ENCODE data around the gene GPSM1.
"Not testable (repeated sequence)": the region's sequence is repeated elsewhere in the genome, so short reads cannot be mapped to it uniquely, and the experiment has no call there.

Gene GPSM1

DNA sequence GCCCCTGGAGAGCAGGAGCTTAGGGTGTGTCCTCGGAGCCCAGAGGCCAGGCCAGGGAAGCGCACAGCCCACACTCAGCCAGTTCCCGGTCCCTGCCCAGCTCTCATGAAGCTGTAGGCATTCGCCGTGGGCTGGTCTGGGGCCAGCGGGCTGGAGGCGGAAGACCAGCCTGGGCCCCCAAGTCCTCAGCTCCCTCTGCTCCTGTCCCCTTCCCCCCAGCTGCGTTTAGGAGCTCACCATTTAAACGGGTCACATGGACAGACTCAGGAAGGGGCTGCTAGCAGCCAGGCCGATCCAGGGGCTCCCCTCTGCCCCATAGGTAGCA, 18.8 kb downstream of the GPSM1 start:
- Mint-ChIP-seq H3K27me3 (peaks cover 32% of the 10 kb centered on the region), H3K9me3 (no peaks in the 10 kb centered on the region), H3K4me1 (no peaks in the 10 kb centered on the region), H3K36me3 (no peaks in the 10 kb centered on the region), H3K27ac (no peak overlapping the region), H3K4me3 (no peak overlapping the region)
- ATAC-seq, result no peak

DNA sequence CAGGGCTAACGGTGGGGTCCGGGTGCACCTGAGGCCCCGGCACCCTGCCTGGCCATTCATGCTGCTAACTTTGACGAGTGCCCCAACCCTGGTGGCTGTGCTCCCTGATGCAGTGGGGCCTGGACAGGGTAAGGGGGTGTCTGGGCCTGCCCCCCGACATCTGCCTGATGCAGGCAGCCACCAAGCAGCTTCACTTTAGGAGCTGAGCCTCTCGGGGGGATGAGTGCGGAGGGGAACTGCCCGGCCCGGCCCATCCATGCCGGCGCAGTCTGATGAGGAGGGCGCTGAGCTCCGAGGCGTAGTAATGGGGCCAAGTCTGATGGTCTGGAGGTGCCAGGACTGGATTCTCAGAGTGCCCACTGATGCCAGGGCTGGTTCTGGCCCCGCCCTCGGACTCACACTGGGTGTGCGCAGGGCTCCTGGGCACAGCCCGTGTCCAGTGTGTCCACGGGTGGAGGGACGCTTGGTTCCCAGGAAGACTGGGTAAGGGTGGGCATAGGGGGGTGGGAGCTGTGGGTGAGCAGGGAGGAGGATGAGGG, 19.7 kb downstream of the GPSM1 start:
- no peak for ATAC-seq
- Mint-ChIP-seq H3K27me3 (peaks cover 32% of the 10 kb centered on the region), H3K4me3 (no peak overlapping the region), H3K27ac (no peak overlapping the region), H3K4me1 (no peaks in the 10 kb centered on the region), H3K36me3 (no peaks in the 10 kb centered on the region), H3K9me3 (no peaks in the 10 kb centered on the region)

DNA sequence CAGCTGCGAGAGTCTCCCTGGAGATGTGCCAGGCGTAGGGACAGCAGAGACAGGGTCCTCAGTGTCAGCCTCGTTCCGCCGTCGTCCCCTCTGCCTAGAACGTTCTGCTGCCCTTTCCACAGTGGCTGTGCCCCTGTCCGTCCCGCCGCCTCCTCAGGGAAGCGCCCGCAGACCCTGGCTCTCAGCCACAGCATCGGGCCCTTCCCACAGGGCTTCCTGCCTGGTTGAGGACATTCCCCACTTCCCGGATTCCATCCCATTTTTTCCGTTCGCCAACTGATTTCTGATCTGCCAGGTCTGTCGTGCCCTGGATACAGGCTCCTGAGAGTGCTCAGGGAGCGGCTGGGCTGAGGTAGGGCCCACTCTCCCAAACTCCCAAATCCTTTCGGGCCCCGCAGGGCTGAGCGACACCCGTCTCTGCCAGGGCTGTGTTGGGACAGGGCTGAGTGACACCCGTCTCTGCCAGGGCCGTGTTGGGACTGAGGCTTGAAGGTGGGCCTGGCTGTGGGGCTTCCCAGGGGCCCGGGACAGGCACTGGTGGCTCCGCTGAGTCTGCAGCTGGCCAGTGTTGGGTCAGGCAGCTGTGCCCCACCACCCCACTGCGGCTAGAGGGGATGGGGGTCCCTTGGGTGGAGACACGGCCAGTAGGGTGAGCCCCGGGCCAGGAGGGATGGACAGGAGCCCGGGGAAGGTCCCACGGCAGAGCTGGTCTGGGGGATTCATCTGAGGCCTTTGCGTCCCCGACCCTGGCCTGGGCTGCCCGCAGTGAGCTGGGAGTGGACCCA, 20.3 kb downstream of the GPSM1 start:
- Mint-ChIP-seq H3K27me3 (peaks cover 37% of the 10 kb centered on the region), H3K9me3 (no peaks in the 10 kb centered on the region), H3K36me3 (no peaks in the 10 kb centered on the region), H3K27ac (no peak overlapping the region), H3K4me1 (no peaks in the 10 kb centered on the region), H3K4me3 (no peak overlapping the region)
- ATAC-seq, result no peak

DNA sequence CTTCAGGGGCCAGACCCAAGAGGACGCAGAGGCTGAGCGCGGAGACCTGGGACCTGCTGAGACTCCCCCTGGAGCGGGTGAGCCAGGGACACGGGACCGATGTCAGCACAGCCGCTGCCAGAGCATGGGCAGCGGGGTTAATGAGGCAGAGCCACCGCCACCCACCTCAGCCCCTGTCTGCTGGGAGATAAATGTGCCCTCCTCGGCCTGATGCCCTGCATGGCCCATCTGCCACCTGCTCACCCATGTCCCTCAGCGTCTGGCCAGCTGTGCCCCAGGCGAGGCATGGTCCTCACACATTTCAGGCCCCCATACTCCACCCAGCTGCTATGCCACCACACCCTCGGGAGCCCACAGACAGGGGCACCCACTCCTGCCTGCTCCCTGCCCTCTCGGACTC, 21.4 kb downstream of the GPSM1 start:
- no peak overlapping the region for H3K4me3 Mint-ChIP-seq
- H3K9me3 Mint-ChIP-seq, result no peaks in the 10 kb centered on the region
- ATAC-seq, result no peak
- H3K4me1 Mint-ChIP-seq, result no peaks in the 10 kb centered on the region
- H3K27me3 Mint-ChIP-seq, result peaks cover 47% of the 10 kb centered on the region
- H3K27ac Mint-ChIP-seq, result no peak overlapping the region
- H3K36me3 Mint-ChIP-seq, result no peaks in the 10 kb centered on the region

DNA sequence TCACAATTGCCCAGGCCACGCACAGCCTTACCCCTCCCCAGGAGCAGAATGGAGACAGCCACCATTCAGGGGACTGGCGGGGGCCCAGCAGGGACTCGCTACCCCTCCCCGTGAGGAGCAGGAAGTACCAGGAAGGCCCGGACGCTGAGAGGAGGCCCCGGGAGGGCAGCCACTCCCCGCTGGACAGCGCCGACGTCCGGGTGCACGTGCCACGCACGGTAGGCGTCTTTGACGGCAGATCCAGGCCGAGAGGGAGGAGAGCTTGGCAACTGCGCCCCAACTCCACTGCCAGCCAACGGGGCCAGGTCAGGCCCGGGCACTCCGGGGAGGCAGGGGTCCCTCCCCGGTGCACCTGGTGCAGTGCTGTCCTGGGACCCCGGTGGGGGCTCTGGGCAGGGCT, 22.2 kb downstream of the GPSM1 start:
- H3K27me3 Mint-ChIP-seq, result peaks cover 54% of the 10 kb centered on the region
- no peak overlapping the region for H3K27ac Mint-ChIP-seq
- no peaks in the 10 kb centered on the region for H3K4me1 Mint-ChIP-seq
- H3K4me3 Mint-ChIP-seq, result no peak overlapping the region
- no peak for ATAC-seq
- no peaks in the 10 kb centered on the region for H3K9me3 Mint-ChIP-seq
- no peaks in the 10 kb centered on the region for H3K36me3 Mint-ChIP-seq

DNA sequence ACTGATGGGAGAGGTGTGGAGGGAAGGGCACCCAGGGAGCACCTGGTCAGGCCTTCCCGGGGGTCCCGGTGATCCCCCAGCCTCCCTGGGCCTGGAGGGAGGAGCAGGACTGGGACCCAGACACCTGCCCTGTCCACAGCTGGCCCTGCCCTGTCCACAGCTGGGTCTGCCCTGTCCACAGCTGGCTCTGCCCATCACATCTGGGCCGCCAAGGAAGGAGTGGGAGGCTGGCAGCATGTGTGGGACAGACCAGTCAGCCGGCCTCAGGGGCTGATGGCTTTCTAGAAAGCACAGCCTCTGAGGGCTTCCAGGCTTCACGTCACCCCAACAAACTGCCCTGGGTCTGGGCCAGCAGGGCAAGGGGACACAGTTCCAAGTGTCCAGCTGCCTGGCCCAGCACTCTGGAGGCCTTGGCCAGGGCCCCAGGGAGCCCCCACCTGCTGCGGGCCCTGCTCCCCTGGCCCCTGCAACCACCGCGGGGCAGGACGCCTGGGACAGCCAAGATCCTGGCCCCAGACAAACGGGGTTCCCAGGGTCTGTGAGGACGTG, 24.0 kb downstream of the GPSM1 start:
- Mint-ChIP-seq H3K4me1 (no peaks in the 10 kb centered on the region), H3K36me3 (no peaks in the 10 kb centered on the region), H3K27me3 (peaks cover 50% of the 10 kb centered on the region), H3K9me3 (no peaks in the 10 kb centered on the region), H3K4me3 (no peak overlapping the region), H3K27ac (no peak overlapping the region)
- ATAC-seq, result no peak

DNA sequence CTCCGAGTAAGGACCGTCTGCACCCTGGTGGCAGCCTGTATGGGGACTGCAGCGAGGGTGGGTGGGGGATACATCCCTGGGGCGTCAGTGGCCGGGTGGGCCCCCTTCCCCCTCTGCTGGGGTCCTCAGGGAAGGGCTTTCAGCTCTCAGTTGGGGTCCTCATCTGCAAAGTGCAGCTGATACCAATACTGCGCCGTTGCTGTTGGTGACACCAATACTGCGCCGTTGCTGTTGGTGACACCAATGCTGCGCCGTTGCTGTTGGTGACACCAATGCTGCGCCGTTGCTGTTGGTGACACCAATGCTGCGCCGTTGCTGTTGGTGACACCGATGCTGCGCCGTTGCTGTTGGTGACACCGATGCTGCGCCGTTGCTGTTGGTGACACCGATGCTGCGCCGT, 24.5 kb downstream of the GPSM1 start:
- not testable (repeated sequence) for H3K27ac Mint-ChIP-seq, H3K9me3 Mint-ChIP-seq, ATAC-seq, H3K4me1 Mint-ChIP-seq, H3K4me3 Mint-ChIP-seq, H3K36me3 Mint-ChIP-seq
- H3K27me3 Mint-ChIP-seq, result peaks cover 48% of the 10 kb centered on the region

DNA sequence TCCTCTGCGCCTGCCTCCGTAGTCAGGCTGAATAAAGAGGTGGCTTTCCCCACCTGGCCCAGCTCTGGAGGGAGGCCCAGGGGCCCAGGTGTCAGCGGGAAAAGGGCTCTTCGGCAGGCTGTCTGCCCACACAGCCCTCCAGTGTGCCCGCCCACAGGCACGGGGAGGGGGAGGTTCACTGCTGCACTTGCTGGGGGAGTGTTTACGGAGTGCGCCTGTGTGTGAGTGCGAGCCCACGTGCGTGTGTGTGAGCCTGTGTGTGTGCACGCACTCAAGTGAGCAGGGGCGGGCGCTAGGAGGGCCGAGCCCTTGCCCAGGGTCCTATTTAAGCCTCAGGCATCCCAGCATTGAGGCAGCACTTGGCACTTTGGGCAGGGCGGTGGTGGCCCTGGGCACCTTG, 25.3 kb downstream of the GPSM1 start:
- H3K4me1 Mint-ChIP-seq, result no peaks in the 10 kb centered on the region
- H3K36me3 Mint-ChIP-seq, result no peaks in the 10 kb centered on the region

DNA sequence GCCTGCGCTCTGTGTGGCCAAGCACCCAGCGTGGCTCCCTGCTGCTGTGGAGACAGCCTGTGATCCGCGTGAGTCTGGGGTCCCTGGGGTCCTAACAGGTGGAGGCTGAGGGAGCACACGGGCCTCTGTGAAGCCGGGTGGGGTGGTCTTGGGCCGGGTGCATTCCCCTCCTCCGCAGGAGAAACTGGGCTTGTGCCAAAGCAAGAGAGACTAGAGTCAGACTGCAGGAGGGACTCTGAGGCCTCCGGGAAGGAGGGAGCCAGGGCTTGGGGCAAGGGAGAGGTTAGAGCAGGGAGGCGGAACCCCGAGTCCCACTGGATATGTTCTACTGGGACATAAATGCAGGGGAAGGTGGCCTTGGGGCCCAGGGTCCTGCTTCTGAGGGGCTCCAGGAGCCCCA, 25.7 kb downstream of the GPSM1 start:
- Mint-ChIP-seq H3K9me3 (no peaks in the 10 kb centered on the region), H3K4me3 (no peak overlapping the region), H3K27ac (no peak overlapping the region), H3K36me3 (no peaks in the 10 kb centered on the region), H3K27me3 (peaks cover 36% of the 10 kb centered on the region), H3K4me1 (no peaks in the 10 kb centered on the region)
- no peak for ATAC-seq

More for the DNA sequence above, 25.3 kb downstream of the GPSM1 start:
- Mint-ChIP-seq H3K4me3 (no peak overlapping the region), H3K27ac (no peak overlapping the region), H3K9me3 (no peaks in the 10 kb centered on the region), H3K27me3 (peaks cover 40% of the 10 kb centered on the region)
- ATAC-seq, result no peak

DNA sequence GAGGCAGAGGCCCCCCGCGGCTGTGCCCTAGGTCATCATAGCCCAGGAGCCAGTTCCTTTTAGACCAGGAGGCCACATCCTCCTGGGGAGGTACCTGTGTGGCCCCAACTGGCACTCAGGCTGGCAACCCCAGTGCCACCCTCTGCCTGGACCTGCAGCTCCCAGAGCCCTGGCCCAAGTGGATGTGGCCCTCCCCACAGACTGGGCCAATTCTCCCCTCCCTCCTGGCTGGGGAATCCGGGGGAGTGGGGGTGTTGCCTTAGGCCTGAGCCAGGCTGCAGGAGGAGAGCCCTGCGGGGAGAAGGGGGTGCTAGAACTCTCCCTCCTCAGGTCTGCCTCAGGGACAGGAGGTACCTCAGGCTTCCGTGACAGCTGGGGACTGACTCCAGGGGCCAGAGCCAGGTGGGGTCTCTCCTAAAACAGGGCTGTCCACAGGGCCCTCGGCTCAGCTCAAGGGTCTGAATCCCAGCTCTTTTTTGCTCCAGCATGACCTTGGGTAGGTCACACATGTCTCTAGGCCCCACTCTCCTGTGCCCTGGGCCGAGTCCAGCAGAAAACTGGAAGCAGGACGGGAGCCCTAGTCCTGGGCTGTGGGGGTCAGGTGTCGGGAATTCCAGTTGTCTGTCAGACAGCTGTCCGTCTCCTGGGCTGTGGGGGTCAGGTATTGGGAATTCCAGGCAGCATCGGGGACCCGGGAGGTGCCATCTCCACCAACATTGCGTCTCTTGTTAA, 26.6 kb downstream of the GPSM1 start:
- Mint-ChIP-seq H3K27me3 (peaks cover 36% of the 10 kb centered on the region), H3K4me1 (no peaks in the 10 kb centered on the region), H3K27ac (no peak overlapping the region)

DNA sequence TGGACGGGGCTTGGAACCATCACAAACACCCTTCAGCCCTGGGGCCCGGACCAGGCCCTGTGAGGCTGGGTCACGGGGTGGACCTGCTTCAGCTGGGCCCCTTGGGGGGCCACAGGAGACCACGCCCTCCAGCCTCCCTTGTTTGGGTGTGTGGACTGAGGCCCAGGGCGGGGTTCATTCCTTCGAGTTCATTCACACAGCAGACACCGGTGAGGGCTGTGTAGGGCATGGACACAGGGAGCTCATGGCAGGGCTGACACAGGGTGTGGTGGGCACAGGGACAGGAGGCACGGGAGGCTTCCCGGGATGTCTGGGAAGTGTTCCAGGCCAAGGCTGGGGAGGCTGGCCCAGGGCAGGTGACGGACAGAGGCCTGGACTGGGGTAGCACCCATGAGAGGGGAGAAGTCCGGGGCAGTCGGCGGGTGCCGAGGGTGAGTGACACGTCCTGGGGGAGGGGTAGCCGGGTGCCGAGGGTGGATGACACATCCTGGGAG, 27.3 kb downstream of the GPSM1 start:
- H3K27me3 Mint-ChIP-seq, result peaks cover 36% of the 10 kb centered on the region

More for the DNA sequence above, 26.6 kb downstream of the GPSM1 start:
- no peak for ATAC-seq
- Mint-ChIP-seq H3K36me3 (no peaks in the 10 kb centered on the region), H3K9me3 (no peaks in the 10 kb centered on the region), H3K4me3 (no peak overlapping the region)

DNA sequence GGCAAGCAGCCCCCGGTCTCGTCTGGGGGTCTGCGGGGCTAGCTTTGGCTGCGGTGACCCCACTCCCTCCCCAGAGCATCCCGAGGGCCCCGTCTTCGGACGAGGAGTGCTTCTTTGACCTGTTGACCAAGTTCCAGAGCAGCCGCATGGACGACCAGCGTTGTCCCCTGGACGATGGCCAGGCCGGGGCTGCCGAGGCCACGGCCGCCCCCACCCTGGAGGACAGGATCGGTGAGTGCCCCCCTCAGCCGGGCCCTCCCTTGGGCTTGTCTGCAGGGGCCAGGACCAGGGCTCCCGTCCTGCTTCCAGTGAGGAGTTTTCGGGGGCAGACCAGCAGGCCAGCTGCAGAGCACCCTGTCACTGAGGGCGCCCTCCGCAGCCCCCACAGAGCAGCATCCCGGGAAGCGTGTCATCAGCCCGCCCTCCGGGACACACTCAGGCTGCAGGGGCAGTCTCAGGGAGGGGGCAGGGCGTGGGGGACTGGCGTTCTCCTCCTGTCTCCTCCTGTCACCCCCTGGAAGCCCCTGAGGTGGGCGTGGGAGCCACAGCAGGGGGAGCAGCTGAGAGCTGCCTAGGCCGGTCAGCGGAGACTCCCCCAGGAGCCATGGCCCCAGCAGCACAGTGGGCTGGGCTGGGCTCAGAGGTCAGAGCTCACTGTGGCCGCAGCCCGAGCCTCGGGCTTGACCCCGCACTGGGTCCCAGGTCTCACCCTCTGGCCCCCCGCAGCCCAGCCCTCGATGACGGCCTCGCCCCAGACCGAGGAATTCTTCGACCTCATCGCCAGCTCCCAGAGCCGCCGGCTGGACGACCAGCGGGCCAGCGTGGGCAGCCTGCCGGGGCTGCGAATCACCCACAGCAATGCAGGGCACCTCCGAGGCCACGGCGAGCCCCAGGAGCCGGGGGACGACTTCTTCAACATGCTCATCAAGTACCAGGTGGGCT, 28.5 kb downstream of the GPSM1 start:
- Mint-ChIP-seq H3K27ac (no peak overlapping the region), H3K4me3 (no peak overlapping the region), H3K4me1 (no peaks in the 10 kb centered on the region), H3K27me3 (peaks cover 28% of the 10 kb centered on the region), H3K9me3 (no peaks in the 10 kb centered on the region), H3K36me3 (peaks cover 9% of the 10 kb centered on the region)
- ATAC-seq, result no peak

More for the DNA sequence above, 27.3 kb downstream of the GPSM1 start:
- Mint-ChIP-seq H3K4me3 (no peak overlapping the region), H3K9me3 (no peaks in the 10 kb centered on the region), H3K36me3 (no peaks in the 10 kb centered on the region), H3K27ac (no peak overlapping the region), H3K4me1 (no peaks in the 10 kb centered on the region)
- ATAC-seq, result no peak

DNA sequence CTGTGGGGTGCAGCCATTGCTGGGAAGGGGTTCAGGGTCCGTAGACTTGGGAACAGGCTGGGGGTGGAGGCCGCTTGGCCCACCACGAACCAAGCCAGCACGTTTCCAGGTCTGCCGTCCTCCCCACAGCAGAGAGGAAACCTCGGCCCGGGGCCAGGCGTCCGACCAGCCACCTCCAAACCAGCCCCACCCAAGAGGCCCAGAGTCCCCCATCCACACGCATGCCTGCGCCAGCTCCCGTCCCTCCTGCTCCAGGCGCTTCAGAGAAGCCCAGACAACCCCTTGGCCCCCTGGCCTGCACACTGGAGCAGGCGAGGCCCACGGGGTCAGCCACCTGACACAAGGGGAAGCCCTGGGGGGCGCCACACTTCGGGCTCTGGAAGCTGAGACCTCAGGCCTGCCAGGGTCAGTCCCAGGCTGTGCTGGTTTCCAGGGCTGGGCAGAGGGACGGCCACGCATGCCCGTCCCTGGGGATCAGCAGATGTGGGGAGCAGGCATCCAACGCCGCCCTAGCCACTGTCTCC, 29.9 kb downstream of the GPSM1 start:
- Mint-ChIP-seq H3K27ac (no peak overlapping the region), H3K4me1 (peaks cover under 1% of the 10 kb centered on the region), H3K9me3 (no peaks in the 10 kb centered on the region), H3K4me3 (no peak overlapping the region), H3K36me3 (peaks cover 18% of the 10 kb centered on the region), H3K27me3 (peaks cover 28% of the 10 kb centered on the region)
- ATAC-seq, result no peak

DNA sequence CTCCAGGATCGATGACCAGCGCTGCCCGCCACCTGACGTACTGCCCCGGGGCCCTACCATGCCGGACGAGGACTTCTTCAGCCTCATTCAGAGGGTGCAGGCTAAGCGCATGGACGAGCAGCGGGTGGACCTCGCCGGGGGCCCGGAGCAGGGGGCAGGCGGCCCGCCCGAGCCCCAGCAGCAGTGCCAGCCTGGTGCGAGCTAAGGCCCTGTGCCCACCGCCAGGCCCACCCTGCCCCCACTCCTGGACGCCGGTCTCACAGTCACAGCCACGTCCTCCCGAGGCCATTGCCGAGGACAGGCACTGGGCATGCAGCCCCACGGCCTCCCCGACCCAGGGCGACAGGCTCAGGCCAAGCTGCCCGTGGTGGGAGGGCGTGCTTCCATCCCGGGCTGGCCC, 30.7 kb downstream of the GPSM1 start:
- no peak overlapping the region for H3K27ac Mint-ChIP-seq
- peaks cover 22% of the 10 kb centered on the region for H3K36me3 Mint-ChIP-seq
- H3K4me3 Mint-ChIP-seq, result no peak overlapping the region
- H3K27me3 Mint-ChIP-seq, result peaks cover 20% of the 10 kb centered on the region
- peaks cover 8% of the 10 kb centered on the region for H3K4me1 Mint-ChIP-seq
- no peak for ATAC-seq
- H3K9me3 Mint-ChIP-seq, result no peaks in the 10 kb centered on the region
